Left colon (tissue), 2 donors: ENCODE measurements around the gene SUPV3L1. TPM values are rescaled to one million over a fixed set of nuclear protein-coding genes. Genes with fewer than 3 reads are reported as not detected.
"Not testable (repeated sequence)": the region's sequence is repeated elsewhere in the genome, so short reads cannot be mapped to it uniquely, and the experiment has no call there.

Experiments used
- ATAC-seq: fragments of 200-7000 bp; cut with Tn5 transposase; one replicate; pipeline ENCODE4 v1.9.1; 2020; ENCODE audit warnings: mild to moderate bottlenecking, moderate library complexity
- DNase-seq, 2 donors: peaks; one replicate each; pipeline ENCODE4 v3.0.0-alpha.2; 2020
- intact Hi-C, 2 donors: fragments of 100-400 bp; cut with DNase I in 1 of 2; cut with micrococcal nuclease in 1 of 2; formaldehyde crosslinking; loops; one replicate each; pipeline versions ENCODE4 v1.11.2 to v1.14.0; 2022; cut with DNase I, micrococcal nuclease
- long read RNA-seq: library from polyadenylated mRNA; unstranded; transcript quantifications from one replicate; pipeline ENCODE4 v2.0.0, GENCODE V29; 2021
- total RNA-seq, 2 donors: library from RNA; stranded (reverse); fragmentation: NEBNext Ultra II Directional; extraction: Animal tissue kit (Norgen Biotek cat#: 25700); gene quantifications; one replicate each; pipeline ENCODE4 v1.2.1, GENCODE V29; 2021
- donor health status: DM: no; HTN: no; CAD: no.
- donor health status: DM: yes; HTN: yes; CAD: no.

Gene SUPV3L1
- 10 to 100 TPM; 24.3 to 30.1 TPM for total RNA-seq
- long read RNA-seq, transcript SUPV3L1-201 (15 exons, 2,484 nt) = major isoform, 29 of 46 reads
- long read RNA-seq, partial matches to known transcripts = 5 of 46 reads
- long read RNA-seq, other reads (novel, unspliced or antisense) = 10 of 46 reads

DNA sequence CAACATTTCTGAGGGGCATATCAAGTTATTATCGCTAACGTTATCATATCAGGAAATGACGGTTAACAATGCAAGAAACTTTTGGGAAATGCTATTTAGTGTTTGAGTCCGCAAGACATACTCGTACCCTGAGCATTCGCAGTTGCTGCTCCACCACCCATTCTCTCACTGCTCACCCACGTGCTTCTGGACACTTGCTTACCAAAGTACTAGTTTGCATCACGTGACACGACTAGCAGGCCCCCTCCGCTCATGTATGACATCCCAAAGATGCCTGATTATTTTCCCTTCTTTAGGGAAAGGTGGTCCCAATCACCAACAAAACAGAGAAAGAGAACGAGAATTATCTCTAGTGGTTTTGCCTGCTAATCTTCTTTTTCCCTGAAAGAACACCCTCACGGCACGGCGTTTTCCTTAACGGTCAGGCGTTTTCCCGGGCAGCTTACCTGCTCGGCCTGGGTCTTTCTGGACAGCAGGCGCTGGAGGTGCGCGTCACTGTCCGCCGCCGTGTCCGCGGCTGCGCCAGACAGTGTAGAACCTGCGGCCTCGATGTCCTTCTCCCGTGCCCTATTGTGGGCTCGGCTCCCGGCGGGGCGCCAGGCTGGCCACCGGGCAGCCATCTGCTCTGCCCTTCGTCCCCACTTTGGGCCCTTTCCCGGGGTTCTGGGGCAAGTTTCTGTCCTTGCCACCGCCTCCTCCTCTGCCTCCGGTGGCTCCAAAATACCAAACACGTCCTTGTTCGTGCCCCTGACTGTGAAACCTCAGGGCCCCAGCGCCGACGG, at the start of gene SUPV3L1:
SUPV3L1 (plus strand) TSS at position 492 of the 782 bp plus-strand sequence; CDS start at position 550, 58 bp downstream.
- intact Hi-C loops = no loop called here
- DNase-seq = peak; percentile 92 to 96
- ATAC-seq = peak; percentile 94

GRCh38 chr10:69130251-69130650, 49.8 kb upstream of the SUPV3L1 start:
- DNase-seq (no peak), ATAC-seq (no peak)
- intact Hi-C loops = no loop called here

- intact Hi-C loops = no loop called here
- ATAC-seq = no peak
- DNase-seq = no peak
These were observed 40.1 kb upstream of the SUPV3L1 start for GRCh38 chr10:69139961-69140360.

DNA sequence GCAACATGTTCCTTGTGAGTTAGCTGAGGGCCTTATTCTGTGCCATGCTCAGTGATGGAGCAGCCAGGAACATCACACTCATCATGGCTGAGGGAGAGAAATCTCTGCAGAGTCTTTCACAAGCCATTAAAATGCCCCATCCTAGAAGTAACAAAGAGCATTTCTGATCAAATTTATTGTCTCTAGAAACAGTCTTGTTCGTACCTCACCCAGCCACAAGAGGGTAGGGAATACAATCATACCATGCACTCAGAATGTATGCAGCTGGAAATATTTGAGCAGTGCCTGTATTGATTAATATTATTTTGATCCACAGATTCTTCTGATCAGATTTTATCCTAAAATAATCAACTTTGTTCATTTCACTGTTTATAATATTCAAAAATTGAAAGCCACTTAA, 38.7 kb upstream of the SUPV3L1 start:
- DNase-seq (no peak), ATAC-seq (no peak)
- intact Hi-C loops = no loop called here

DNA sequence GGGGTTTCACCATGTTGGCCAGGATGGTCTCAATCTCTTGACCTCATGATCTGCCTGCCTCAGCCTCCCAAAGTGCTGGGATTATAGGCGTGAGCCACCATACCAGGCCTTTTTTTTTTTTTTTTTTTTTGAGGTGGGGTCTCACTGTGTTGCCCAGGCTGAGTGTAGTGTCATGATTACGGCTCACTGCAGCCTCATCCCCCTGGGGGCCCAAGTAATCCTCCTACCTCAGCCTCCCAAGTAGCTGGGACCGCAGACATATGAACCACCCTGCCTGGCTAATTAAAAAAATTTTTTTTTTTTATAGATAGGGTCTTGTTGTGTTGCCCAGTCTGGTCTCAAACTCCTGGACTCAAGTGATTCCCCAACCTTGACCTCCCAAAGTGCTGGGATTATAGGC, 38.0 kb upstream of the SUPV3L1 start:
- DNase-seq, intact Hi-C loops, ATAC-seq: not testable (repeated sequence)

DNA sequence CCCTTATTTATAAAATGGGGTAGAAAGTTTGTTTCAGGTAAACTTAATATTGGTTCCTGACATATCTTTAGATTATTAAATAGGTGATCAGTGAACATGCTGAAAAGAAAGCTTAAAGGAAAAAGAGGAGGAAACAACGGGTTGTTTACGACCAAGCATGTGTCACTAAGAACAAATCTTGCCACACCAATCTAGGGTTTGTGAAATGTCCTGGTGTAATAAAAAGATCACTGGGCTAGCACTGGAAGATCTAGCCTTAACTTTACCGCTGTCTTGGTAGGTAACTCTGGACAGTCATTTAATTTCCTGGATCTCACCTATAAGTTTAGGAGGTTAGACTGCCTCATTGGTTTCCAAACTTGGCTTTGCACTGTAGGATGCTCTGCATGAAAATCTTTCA, 37.1 kb upstream of the SUPV3L1 start:
- DNase-seq = no peak
- ATAC-seq = peak; percentile 98
- intact Hi-C loops = no loop called here

GRCh38 chr10:69145329-69145728, 34.7 kb upstream of the SUPV3L1 start:
- intact Hi-C loops = no loop called here
- ATAC-seq (no peak), DNase-seq (no peak)

- ATAC-seq (no peak), DNase-seq (no peak)
- intact Hi-C loops = no loop called here
These were observed 34.2 kb upstream of the SUPV3L1 start for GRCh38 chr10:69145864-69146263.

GRCh38 chr10:69146759-69147158, 33.3 kb upstream of the SUPV3L1 start:
- intact Hi-C loops = no loop called here
- DNase-seq = no peak
- no peak for ATAC-seq

- ATAC-seq (no peak), DNase-seq (no peak)
- intact Hi-C loops = no loop called here
These were observed 28.1 kb upstream of the SUPV3L1 start for GRCh38 chr10:69151984-69152383.

DNA sequence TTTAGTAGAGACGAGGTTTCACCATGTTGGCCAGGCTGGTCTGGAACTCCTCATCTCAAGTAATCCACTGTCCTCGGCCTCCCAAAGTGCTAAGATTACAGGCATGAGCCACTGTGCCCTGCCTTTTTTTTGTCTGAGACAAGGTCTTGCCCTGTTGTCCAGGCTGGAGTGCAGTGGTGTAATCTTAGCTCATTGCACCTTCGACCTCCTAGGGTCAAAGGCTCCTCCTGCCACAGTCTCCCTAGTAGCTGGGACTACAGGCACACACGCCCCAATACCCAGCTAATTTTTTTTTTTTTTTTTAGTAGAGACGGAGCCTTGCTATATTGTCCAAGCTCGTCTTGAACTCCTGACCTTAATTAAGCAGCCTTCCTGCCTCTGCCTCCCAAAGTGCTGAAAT, 26.8 kb upstream of the SUPV3L1 start:
- DNase-seq (no peak), ATAC-seq (no peak)
- intact Hi-C loops = no loop called here

DNA sequence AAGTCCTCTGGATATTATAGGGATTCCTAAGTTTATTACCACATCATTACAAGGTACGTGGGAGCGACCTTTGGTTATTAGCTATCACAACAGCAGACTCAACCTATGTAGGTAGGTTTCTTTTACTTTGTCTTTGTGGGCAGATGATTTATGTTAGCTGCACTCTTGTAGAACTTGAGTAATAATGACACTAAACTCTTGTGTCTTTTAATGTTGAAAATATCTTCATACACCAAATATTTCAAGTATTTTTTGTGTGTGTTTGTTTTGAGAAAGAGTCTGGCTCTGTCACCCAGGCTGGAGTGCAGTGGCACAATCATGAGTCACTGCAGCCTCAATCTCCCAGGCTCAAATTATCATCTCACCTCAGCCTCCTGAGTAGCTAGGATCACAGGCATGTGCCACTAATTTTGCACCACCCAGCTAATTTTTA, 19.2 kb upstream of the SUPV3L1 start:
- no peak for ATAC-seq
- DNase-seq = no peak
- intact Hi-C loops = no loop called here

DNA sequence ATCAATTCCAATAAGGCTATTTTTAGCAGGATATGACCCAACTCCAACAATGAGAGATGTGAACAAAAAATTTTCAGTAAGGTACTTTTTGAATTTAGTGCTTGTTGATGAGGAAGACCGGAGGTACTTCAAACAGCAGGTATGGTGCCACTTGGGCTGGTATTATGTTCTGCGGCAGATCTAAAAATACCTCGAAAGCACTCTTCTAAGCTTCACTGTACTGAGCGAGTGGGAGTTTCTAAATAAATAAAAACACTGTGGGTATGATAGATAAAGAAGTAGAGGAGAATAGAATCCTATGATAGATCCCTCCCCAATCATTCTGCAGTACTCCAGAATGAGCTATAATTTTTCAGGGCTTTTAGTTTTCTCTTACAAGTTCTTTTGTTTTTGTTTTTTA, 11.5 kb upstream of the SUPV3L1 start:
- no peak for ATAC-seq
- DNase-seq = no peak
- intact Hi-C loops = no loop called here

- intact Hi-C loops = no loop called here
- ATAC-seq (no peak), DNase-seq (no peak)
These were observed 7.6 kb upstream of the SUPV3L1 start for GRCh38 chr10:69172241-69172982.

DNA sequence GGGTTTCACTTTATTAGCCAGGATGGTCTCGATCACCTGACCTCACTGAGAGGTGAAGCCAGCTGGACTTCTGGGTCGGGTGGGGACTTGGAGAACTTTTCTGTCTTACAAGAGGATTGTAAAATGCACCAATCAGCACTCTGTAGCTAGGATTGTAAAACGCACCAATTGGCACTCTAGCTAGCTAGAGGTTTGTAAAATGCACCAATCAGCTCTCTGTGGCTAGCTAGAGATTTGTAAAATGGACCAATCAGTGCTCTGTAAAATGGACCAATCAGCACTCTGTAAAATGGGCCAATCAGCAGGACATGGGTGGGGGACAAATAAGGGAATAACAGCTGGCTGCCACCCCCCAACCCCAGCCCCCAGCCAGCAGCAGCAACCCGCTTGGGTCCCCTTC, 4.7 kb upstream of the SUPV3L1 start:
- intact Hi-C loops, ATAC-seq, DNase-seq: not testable (repeated sequence)

- intact Hi-C loops = no loop called here
- DNase-seq = no peak
- no peak for ATAC-seq
These were observed 3.2 kb upstream of the SUPV3L1 start for GRCh38 chr10:69176823-69177222.

- intact Hi-C loops = no loop called here
- DNase-seq = peak; percentile 23 to 26
These were observed 818 bp upstream of the SUPV3L1 start for GRCh38 chr10:69179089-69179742.

DNA sequence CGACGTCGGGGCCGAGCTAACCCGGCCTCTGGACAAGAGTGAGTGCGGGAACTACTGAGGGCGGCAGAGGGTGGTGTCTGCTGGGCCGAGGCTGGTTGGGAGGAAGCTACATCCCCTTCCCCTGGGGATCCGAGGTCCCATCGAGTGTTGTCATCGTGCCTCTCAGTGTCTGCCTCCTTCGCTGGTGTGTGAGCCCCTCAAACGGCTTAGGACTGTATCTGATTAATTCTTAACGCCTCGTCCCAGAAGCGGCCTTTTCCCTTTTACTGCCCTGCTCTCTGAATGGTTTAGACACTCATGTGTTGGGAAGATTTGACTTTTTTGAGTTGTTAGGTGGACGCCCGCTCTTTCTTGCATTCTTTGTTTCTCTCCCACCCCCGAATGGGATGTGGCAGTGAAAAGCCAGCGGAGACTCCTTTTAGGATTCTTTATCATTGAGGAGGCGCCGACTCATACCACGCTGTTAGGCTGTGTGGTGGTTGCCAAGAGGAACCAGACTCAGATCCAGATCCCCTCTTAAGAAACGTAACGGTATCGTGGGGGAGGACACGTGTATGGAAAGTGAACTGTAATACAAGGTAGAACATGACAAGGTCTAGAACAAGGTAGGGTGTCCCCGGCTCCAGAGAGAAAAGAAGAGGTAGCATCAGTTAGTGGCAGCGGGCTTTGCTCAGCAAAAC, 631 bp downstream of the SUPV3L1 start:
- no peak for ATAC-seq
- no peak for DNase-seq
- intact Hi-C loops = no loop called here

More at GRCh38 chr10:69179089-69179742, 818 bp upstream of the SUPV3L1 start:
- ATAC-seq = peak; percentile 43

DNA sequence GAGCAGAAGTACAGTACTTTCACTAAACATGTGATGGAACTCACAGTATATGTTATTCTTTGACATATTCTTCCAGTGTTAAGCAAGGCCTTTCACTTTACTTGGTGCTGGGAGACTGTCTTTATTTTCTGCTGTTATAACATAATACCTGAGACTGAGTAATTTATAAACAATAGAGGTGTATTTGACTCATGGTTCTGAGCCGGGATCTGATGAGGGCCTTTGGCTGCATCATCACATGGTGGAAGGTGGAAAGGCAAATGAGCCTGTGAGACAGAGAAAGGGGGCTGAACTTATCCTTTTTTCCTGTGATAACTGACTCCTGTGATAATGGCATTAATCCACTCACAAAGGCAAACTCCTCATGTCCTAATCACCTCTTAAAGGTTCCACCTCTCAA, 1.4 kb downstream of the SUPV3L1 start:
- intact Hi-C loops = no loop called here
- DNase-seq (no peak), ATAC-seq (no peak)
